ENCODE results near the gene NXPE2. TPM values are rescaled to one million over a fixed set of nuclear protein-coding genes. Genes with fewer than 3 reads are reported as not detected.

NXPE2 gene
- total RNA-seq, 1 donor from 2014 or later: not detected

GRCh38 chr11:114664641-114665040 is 13.7 kb upstream of the NXPE2 start:
- Histone ChIP-seq H3K27ac (no peak overlapping the region), H3K27me3 (no peaks in the 10 kb centered on the region), H3K4me3 (no peak overlapping the region), H3K4me1 (no peaks in the 10 kb centered on the region), H3K36me3 (no peaks in the 10 kb centered on the region), H3K9me3 (no peaks in the 10 kb centered on the region)
- TF ChIP-seq, protein P1, sequence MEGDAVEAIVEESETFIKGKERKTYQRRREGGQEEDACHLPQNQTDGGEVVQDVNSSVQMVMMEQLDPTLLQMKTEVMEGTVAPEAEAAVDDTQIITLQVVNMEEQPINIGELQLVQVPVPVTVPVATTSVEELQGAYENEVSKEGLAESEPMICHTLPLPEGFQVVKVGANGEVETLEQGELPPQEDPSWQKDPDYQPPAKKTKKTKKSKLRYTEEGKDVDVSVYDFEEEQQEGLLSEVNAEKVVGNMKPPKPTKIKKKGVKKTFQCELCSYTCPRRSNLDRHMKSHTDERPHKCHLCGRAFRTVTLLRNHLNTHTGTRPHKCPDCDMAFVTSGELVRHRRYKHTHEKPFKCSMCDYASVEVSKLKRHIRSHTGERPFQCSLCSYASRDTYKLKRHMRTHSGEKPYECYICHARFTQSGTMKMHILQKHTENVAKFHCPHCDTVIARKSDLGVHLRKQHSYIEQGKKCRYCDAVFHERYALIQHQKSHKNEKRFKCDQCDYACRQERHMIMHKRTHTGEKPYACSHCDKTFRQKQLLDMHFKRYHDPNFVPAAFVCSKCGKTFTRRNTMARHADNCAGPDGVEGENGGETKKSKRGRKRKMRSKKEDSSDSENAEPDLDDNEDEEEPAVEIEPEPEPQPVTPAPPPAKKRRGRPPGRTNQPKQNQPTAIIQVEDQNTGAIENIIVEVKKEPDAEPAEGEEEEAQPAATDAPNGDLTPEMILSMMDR (IDR thresholded peaks at IDR 0.05): no peak
- ATAC-seq: no peak
- intact Hi-C loops (cut with DNase I): no loop called here
- DNase-seq: no peak

- H3K9me3 ChIP-seq: no peaks in the 10 kb centered on the region
- no peak overlapping the region for H3K27ac ChIP-seq
- no peak for ATAC-seq
- H3K36me3 ChIP-seq: no peaks in the 10 kb centered on the region
- TF ChIP-seq, protein P1 (IDR thresholded peaks at IDR 0.05): no peak
- H3K4me3 ChIP-seq: no peak overlapping the region
- H3K4me1 ChIP-seq: no peaks in the 10 kb centered on the region
- DNase-seq: no peak
- H3K27me3 ChIP-seq: no peaks in the 10 kb centered on the region
- intact Hi-C loops (cut with DNase I): no loop called here
Measured at GRCh38 chr11:114666760-114667159, 11.6 kb upstream of the NXPE2 start.

GRCh38 chr11:114668109-114668508 is 10.2 kb upstream of the NXPE2 start:
- intact Hi-C loops (cut with DNase I): no loop called here
- H3K4me3 ChIP-seq: no peak overlapping the region
- DNase-seq (no peak), ATAC-seq (no peak)
- no peaks in the 10 kb centered on the region for H3K4me1 ChIP-seq
- H3K9me3 ChIP-seq: no peaks in the 10 kb centered on the region
- H3K27ac ChIP-seq: no peak overlapping the region
- H3K27me3 ChIP-seq: no peaks in the 10 kb centered on the region
- TF ChIP-seq, protein P1 (IDR thresholded peaks at IDR 0.05): no peak
- no peaks in the 10 kb centered on the region for H3K36me3 ChIP-seq

- H3K4me3 ChIP-seq: no peak overlapping the region
- no peak for DNase-seq
- TF ChIP-seq, protein P1 (IDR thresholded peaks at IDR 0.05): no peak
- no peaks in the 10 kb centered on the region for H3K36me3 ChIP-seq
- H3K27me3 ChIP-seq: no peaks in the 10 kb centered on the region
- intact Hi-C loops (cut with DNase I): no loop called here
- ATAC-seq: no peak
- H3K4me1 ChIP-seq: no peaks in the 10 kb centered on the region
- H3K9me3 ChIP-seq: no peaks in the 10 kb centered on the region
- no peak overlapping the region for H3K27ac ChIP-seq
Measured at GRCh38 chr11:114673661-114674060, 4.7 kb upstream of the NXPE2 start.

DNA sequence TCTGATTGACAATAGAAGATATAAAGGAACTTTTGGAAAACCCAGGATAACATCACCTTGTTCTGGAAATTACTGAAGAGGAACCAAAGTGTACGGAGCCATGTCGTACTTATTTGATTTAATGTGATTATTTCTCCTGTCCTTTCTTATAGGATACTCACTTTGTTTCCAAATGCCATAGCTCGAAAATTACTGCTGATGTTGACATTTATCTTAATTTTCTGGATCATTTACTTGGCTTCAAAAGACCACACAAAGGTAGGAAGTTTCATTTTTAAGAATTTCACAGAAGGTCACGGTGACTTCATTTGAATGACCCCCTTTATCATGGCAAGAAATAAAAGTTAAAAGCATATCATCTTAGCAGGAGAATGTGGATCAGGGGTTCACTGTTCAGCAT is 1.2 kb downstream of the NXPE2 start:
- TF ChIP-seq, protein P1 (IDR thresholded peaks at IDR 0.05): no peak
- no peaks in the 10 kb centered on the region for H3K27me3 ChIP-seq
- intact Hi-C loops (cut with DNase I): no loop called here
- ATAC-seq: no peak
- no peak for DNase-seq
- H3K36me3 ChIP-seq: no peaks in the 10 kb centered on the region
- no peak overlapping the region for H3K4me3 ChIP-seq
- H3K27ac ChIP-seq: no peak overlapping the region
- H3K4me1 ChIP-seq: no peaks in the 10 kb centered on the region
- H3K9me3 ChIP-seq: no peaks in the 10 kb centered on the region

DNA sequence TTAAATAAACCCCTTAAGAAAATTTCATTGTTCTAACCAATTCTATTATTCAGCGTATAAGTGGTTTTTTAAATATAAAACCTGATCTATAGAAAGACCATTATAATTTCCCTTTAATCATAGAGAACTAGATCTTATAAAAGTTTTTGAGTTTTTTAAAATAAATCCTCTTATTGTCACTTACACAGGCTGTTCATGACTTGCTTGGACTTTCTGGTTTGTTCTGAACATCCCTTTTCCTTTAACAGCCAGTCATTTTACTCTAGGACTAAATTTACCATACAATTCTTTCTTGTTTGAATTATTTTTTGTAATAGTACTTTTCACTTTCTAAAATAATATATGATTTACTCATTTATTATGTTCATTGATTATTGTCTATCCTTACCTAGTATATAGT is 4.7 kb downstream of the NXPE2 start:
- Histone ChIP-seq H3K9me3 (no peaks in the 10 kb centered on the region), H3K4me1 (no peaks in the 10 kb centered on the region), H3K36me3 (no peaks in the 10 kb centered on the region), H3K27ac (no peak overlapping the region), H3K27me3 (no peaks in the 10 kb centered on the region), H3K4me3 (no peak overlapping the region)
- ATAC-seq (no peak), DNase-seq (no peak)
- TF ChIP-seq, protein P1 (IDR thresholded peaks at IDR 0.05): no peak
- intact Hi-C loops (cut with DNase I): no loop called here

Measured in upper lobe of right lung (tissue), 1 donor.